Thyroid gland (tissue), 4 donors: Measurements from ENCODE around the gene CISD3. TPM values are rescaled to one million over a fixed set of nuclear protein-coding genes. Genes with fewer than 3 reads are reported as not detected.

Experiments used
- DNase-seq, 2 donors: peaks; one replicate each; pipeline ENCODE4 v3.0.0-alpha.2; 2019
- H3K27ac ChIP-seq, 3 donors: fragments of 200-600 bp; sonication (generic); 1 replicate in 2 of 3; 2 replicates in 1 of 3; pipeline ENCODE4 v1.5.1; 2016 to 2019; ENCODE audit warnings: mild to moderate bottlenecking in 1 of 3, moderate library complexity in 1 of 3
- H3K27me3 ChIP-seq: fragments of 200-600 bp; sonication (generic); one replicate; pipeline ENCODE4 v1.5.1; 2019
- H3K36me3 ChIP-seq, 2 donors: fragments of 200-600 bp; sonication (generic); one replicate each; pipeline ENCODE4 v1.5.1; 2016 to 2019
- H3K4me1 ChIP-seq, 2 donors: fragments of 200-600 bp; sonication (generic); one replicate each; pipeline ENCODE4 v1.5.1; 2017 to 2019
- H3K4me3 ChIP-seq, 3 donors: fragments of 200-600 bp; sonication (generic); replicated peaks in 1 of 3; 1 replicate in 2 of 3; 2 replicates in 1 of 3; pipeline ENCODE4 v1.5.1; 2016; ENCODE audit warnings: mild to moderate bottlenecking in 1 of 3
- H3K9me3 ChIP-seq: fragments of 200-600 bp; sonication (generic); one replicate; pipeline ENCODE4 v1.5.1; 2017
- CTCF ChIP-seq, 6 experiments: fragments of 200-600 bp in 3 of 6; fragments of 450-650 bp in 3 of 6; sonication (generic) in 3 of 6; IDR thresholded peaks; one replicate each; pipeline ENCODE4 v1.5.1; 2016 to 2019; ENCODE audit warnings: antibody characterized with exemption in 6 of 6, mild to moderate bottlenecking in 2 of 6, inconsistent platforms in 1 of 6, moderate library complexity in 1 of 6
- POLR2A ChIP-seq, 2 donors: fragments of 450-650 bp; IDR thresholded peaks; one replicate each; pipeline ENCODE4 v1.6.1; 2017; ENCODE audit warnings: antibody characterized with exemption in 2 of 2, mild to moderate bottlenecking in 2 of 2, moderate library complexity in 1 of 2
- WGBS, 2 donors: methylation state at CpG; one replicate each; pipeline ENCODE4 v1.1.5; 2017; 5-methylcytosine and 5-hydroxymethylcytosine counted together
- intact Hi-C: fragments of 100-400 bp; cut with DNase I; formaldehyde crosslinking; loops from one replicate; pipeline ENCODE4 v1.15.1; 2023
- total RNA-seq, 4 donors: library from RNA; depleted of rRNA; stranded (reverse); fragments of >200 nt; gene quantifications; one replicate each; pipeline ENCODE4 v1.2.3, GENCODE V29; 2016

Gene CISD3
- total RNA-seq, 4 donors from 2014 or later, result 12.4 to 29.0 (median 18.2) TPM

GRCh38 chr17:38707678-38708351 is 22.3 kb upstream of the CISD3 start:
- Histone ChIP-seq H3K27ac (no peak overlapping the region), H3K4me3 (no peak overlapping the region)

GRCh38 chr17:38709104-38709820 is 20.9 kb upstream of the CISD3 start:
- intact Hi-C loops, result no loop called here
- no peak overlapping the region for H3K27ac ChIP-seq
- peak; percentile 86 to 89 for DNase-seq
- peaks cover 8 to 14% of the 10 kb centered on the region in 2 donors for H3K4me1 ChIP-seq
- H3K9me3 ChIP-seq, result no peaks in the 10 kb centered on the region
- H3K4me3 ChIP-seq, result no peak overlapping the region
- 54 to 72% methylated on average over 10 to 12 of the region's 18 CpGs for WGBS, 2 donors
- no peaks in the 10 kb centered on the region for H3K27me3 ChIP-seq
- H3K36me3 ChIP-seq, result peaks cover 19 to 40% of the 10 kb centered on the region in 2 donors
- TF ChIP-seq POLR2A (IDR thresholded peaks at IDR 0.05) (no peak), CTCF (IDR thresholded peaks at IDR 0.05) (no peak)

More at GRCh38 chr17:38707678-38708351, 22.3 kb upstream of the CISD3 start:
- DNase-seq, result no peak
- Histone ChIP-seq H3K4me1 (peaks cover 15 to 20% of the 10 kb centered on the region in 2 donors), H3K27me3 (no peaks in the 10 kb centered on the region), H3K9me3 (no peaks in the 10 kb centered on the region), H3K36me3 (peaks cover 15 to 25% of the 10 kb centered on the region in 2 donors)
- TF ChIP-seq CTCF (IDR thresholded peaks at IDR 0.05), result no peak
- no peak for TF ChIP-seq POLR2A (IDR thresholded peaks at IDR 0.05)
- intact Hi-C loops, result no loop called here
- WGBS, 2 donors, result 85 to 88% methylated on average over 19 to 21 of the region's 21 CpGs

GRCh38 chr17:38709864-38710603 is 20.1 kb upstream of the CISD3 start:
- no peaks in the 10 kb centered on the region for H3K9me3 ChIP-seq
- H3K4me3 ChIP-seq, result no peak overlapping the region
- no peak overlapping the region for H3K27ac ChIP-seq
- intact Hi-C loops, result no loop called here
- no peaks in the 10 kb centered on the region for H3K27me3 ChIP-seq
- H3K36me3 ChIP-seq, result peaks cover 19 to 41% of the 10 kb centered on the region in 2 donors
- DNase-seq, result no peak
- H3K4me1 ChIP-seq, result peaks cover 8 to 14% of the 10 kb centered on the region in 2 donors
- 85 to 89% methylated on average over 13 of the region's 13 CpGs for WGBS, 2 donors
- no peak for TF ChIP-seq POLR2A (IDR thresholded peaks at IDR 0.05)

- no peaks in the 10 kb centered on the region for H3K9me3 ChIP-seq
- H3K27me3 ChIP-seq, result no peaks in the 10 kb centered on the region
- peaks cover 8 to 14% of the 10 kb centered on the region in 2 donors for H3K4me1 ChIP-seq
- intact Hi-C loops, result no loop called here
- no peak overlapping the region for H3K27ac ChIP-seq
- H3K36me3 ChIP-seq, result peaks cover 24 to 45% of the 10 kb centered on the region in 2 donors
- 92 to 100% methylated on average over 3 of the region's 3 CpGs for WGBS, 2 donors
- no peak overlapping the region for H3K4me3 ChIP-seq
- no peak for TF ChIP-seq CTCF (IDR thresholded peaks at IDR 0.05)
- TF ChIP-seq POLR2A (IDR thresholded peaks at IDR 0.05), result no peak
- DNase-seq, result no peak
Measured at GRCh38 chr17:38710604-38710962, 19.6 kb upstream of the CISD3 start.

- no peak for DNase-seq
- no peaks in the 10 kb centered on the region for H3K27me3 ChIP-seq
- no peak overlapping the region for H3K27ac ChIP-seq
- peaks cover 8 to 14% of the 10 kb centered on the region in 2 donors for H3K4me1 ChIP-seq
- no peak overlapping the region for H3K4me3 ChIP-seq
- WGBS, 2 donors, result 83 to 93% methylated on average over 5 of the region's 5 CpGs
- intact Hi-C loops, result no loop called here
- peaks cover 28 to 49% of the 10 kb centered on the region in 2 donors for H3K36me3 ChIP-seq
- H3K9me3 ChIP-seq, result no peaks in the 10 kb centered on the region
- TF ChIP-seq CTCF (IDR thresholded peaks at IDR 0.05) (no peak), POLR2A (IDR thresholded peaks at IDR 0.05) (no peak)
Measured at GRCh38 chr17:38710985-38711384, 19.2 kb upstream of the CISD3 start.
